H1 (cell line): ENCODE data around the gene STX11. TPM values are rescaled to one million over a fixed set of nuclear protein-coding genes. Genes with fewer than 3 reads are reported as not detected.

ENCODE experiments used
- CTCF ChIA-PET: fragments of 300-600 bp; sonication (Branson Sonifier 250); formaldehyde crosslinking; loops from one replicate; lab custom pipeline; 2021; ENCODE audit not compliant: partially characterized antibody; lab: Charles Lee
- POLR2A ChIA-PET: fragments of 300-600 bp; sonication (Branson Sonifier 250); formaldehyde crosslinking; loops from one replicate; lab custom pipeline; 2021; ENCODE audit warnings: inconsistent platforms; ENCODE audit not compliant: partially characterized antibody; lab: Charles Lee
- DNase-seq, 2 experiments: peaks; one replicate each; pipeline versions ENCODE4 v3.0.0 to v3.0.0-alpha.2; 2010 to 2022; ENCODE audit warnings: low spot score in 2 of 2, low read depth in 1 of 2, mixed read lengths in 1 of 2
- FAIRE-seq: peaks from 2 replicates; lab custom pipeline; 2011; peaks lifted over from hg19 to GRCh38; lab: Jason Lieb, UNC
- H2AFZ ChIP-seq: 2 replicates; pipeline ENCODE4 v1.8.1; 2012; ENCODE audit warnings: low read length, inconsistent platforms
- H2AK5ac ChIP-seq: 2 replicates; pipeline ENCODE4 v1.6.1; 2013; ENCODE audit warnings: low read depth, low read length
- H2BK120ac ChIP-seq: replicated peaks from 2 replicates; pipeline ENCODE3; 2013; ENCODE audit warnings: low read depth, low read length, inconsistent platforms
- H2BK12ac ChIP-seq: 2 replicates; pipeline ENCODE4 v1.6.1; 2013; ENCODE audit warnings: low read depth, low read length
- H2BK15ac ChIP-seq: 2 replicates; pipeline ENCODE4 v1.6.1; 2013; ENCODE audit warnings: low read length
- H2BK20ac ChIP-seq: 2 replicates; pipeline ENCODE4 v1.6.1; 2013; ENCODE audit warnings: low read length
- H2BK5ac ChIP-seq: 2 replicates; pipeline ENCODE4 v1.6.1; 2013; ENCODE audit warnings: low read depth, low read length
- H3K14ac ChIP-seq: 2 replicates; pipeline ENCODE4 v1.6.1; 2013; ENCODE audit warnings: inconsistent platforms; ENCODE audit not compliant: insufficient read length
- H3K18ac ChIP-seq: 2 replicates; pipeline ENCODE4 v1.6.1; 2013; ENCODE audit warnings: low read length; ENCODE audit errors: extremely low read depth
- H3K23ac ChIP-seq: 2 replicates; pipeline ENCODE4 v1.6.1; 2013; ENCODE audit warnings: inconsistent platforms; ENCODE audit not compliant: insufficient read length
- H3K23me2 ChIP-seq: 2 replicates; pipeline ENCODE4 v1.6.1; 2013; ENCODE audit warnings: low read depth, low read length
- H3K27ac ChIP-seq: 2 replicates; pipeline ENCODE4 v1.6.1; 2011; ENCODE audit warnings: low read depth, low read length, inconsistent platforms
- H3K27me3 ChIP-seq, 4 experiments: replicated peaks in 1 of 4; 1 replicate in 1 of 4; 2 replicates in 3 of 4; pipeline versions ENCODE4 v1.6.1 to v1.8.1; 2011 to 2013; ENCODE audit warnings: low read length in 3 of 4, mild to moderate bottlenecking in 3 of 4, inconsistent platforms in 2 of 4, mixed read lengths in 2 of 4, moderate library complexity in 1 of 4; ENCODE audit not compliant: control insufficient read depth in 3 of 4, insufficient read depth in 3 of 4; ENCODE audit errors: extremely low read depth in 1 of 4
- H3K36me3 ChIP-seq, 4 experiments: 2 replicates each; pipeline versions ENCODE4 v1.6.1 to v1.8.1; 2011 to 2013; ENCODE audit warnings: mild to moderate bottlenecking in 4 of 4, low read length in 3 of 4, moderate library complexity in 2 of 4, control low read depth in 1 of 4, inconsistent platforms in 1 of 4; ENCODE audit not compliant: insufficient read depth in 4 of 4, control insufficient read depth in 2 of 4
- H3K4ac ChIP-seq: replicated peaks from 2 replicates; pipeline ENCODE3; 2013; ENCODE audit warnings: low read length, low read depth, mixed read lengths, inconsistent platforms; ENCODE audit not compliant: insufficient read length
- H3K4me1 ChIP-seq, 4 experiments: replicated peaks in 1 of 4; 1 replicate in 1 of 4; 2 replicates in 3 of 4; pipeline versions ENCODE4 v1.6.1 to v1.8.1; 2011 to 2013; ENCODE audit warnings: low read length in 3 of 4, inconsistent platforms in 2 of 4, mixed read lengths in 1 of 4; ENCODE audit not compliant: insufficient read depth in 4 of 4, control insufficient read depth in 3 of 4
- H3K4me2 ChIP-seq, 2 experiments: 2 replicates each; pipeline versions ENCODE4 v1.6.1 to v1.8.1; 2011 to 2013; ENCODE audit warnings: low read depth in 2 of 2, low read length in 2 of 2, control low read depth in 1 of 2, inconsistent platforms in 1 of 2, mild to moderate bottlenecking in 1 of 2; ENCODE audit not compliant: insufficient read depth in 1 of 2
- H3K4me3 ChIP-seq, 4 experiments: fragments of 200-600, 300-600 bp in 1 of 4; sonication (generic), shearing (Covaris generic), sonication (Bioruptor Twin) in 1 of 4; 2 replicates each; pipeline versions ENCODE4 v1.5.1 to v1.8.1; 2011 to 2016; ENCODE audit warnings: low read length in 4 of 4, low read depth in 3 of 4, control low read depth in 2 of 4, inconsistent platforms in 2 of 4, mild to moderate bottlenecking in 2 of 4, mixed read lengths in 1 of 4, moderate library complexity in 1 of 4; ENCODE audit not compliant: insufficient read depth in 2 of 4; ENCODE audit errors: extremely low read depth in 1 of 4
- H3K56ac ChIP-seq: replicated peaks from 2 replicates; pipeline ENCODE3; 2013; ENCODE audit warnings: low read depth, mild to moderate bottlenecking, mixed read lengths, low read length, inconsistent platforms; ENCODE audit not compliant: insufficient read length
- H3K79me1 ChIP-seq: 2 replicates; pipeline ENCODE4 v1.6.1; 2013; ENCODE audit warnings: low read depth, low read length, control low read depth
- H3K79me2 ChIP-seq, 2 experiments: 2 replicates each; pipeline versions ENCODE4 v1.6.1 to v1.8.1; 2012 to 2013; ENCODE audit warnings: low read length in 2 of 2, mild to moderate bottlenecking in 2 of 2, inconsistent platforms in 1 of 2; ENCODE audit not compliant: insufficient read depth in 2 of 2, control insufficient read depth in 1 of 2
- H3K9ac ChIP-seq, 4 experiments: replicated peaks in 1 of 4; 1 replicate in 1 of 4; 2 replicates in 3 of 4; pipeline versions ENCODE4 v1.6.1 to v1.8.1; 2011 to 2013; ENCODE audit warnings: low read depth in 3 of 4, low read length in 3 of 4, control low read depth in 2 of 4, mild to moderate bottlenecking in 2 of 4, moderate library complexity in 2 of 4, inconsistent platforms in 1 of 4; ENCODE audit errors: extremely low read depth in 1 of 4
- H3K9me3 ChIP-seq, 2 experiments: 2 replicates each; pipeline versions ENCODE4 v1.6.1 to v1.8.1; 2012 to 2013; ENCODE audit warnings: mild to moderate bottlenecking in 2 of 2, moderate library complexity in 2 of 2, control low read depth in 1 of 2, inconsistent platforms in 1 of 2, low read depth in 1 of 2, low read length in 1 of 2, mixed read lengths in 1 of 2; ENCODE audit not compliant: insufficient read depth in 2 of 2
- H4K20me1 ChIP-seq, 2 experiments: replicated peaks in 1 of 2; 2 replicates each; pipeline versions ENCODE3 to v1.8.1; 2011 to 2013; ENCODE audit warnings: inconsistent platforms in 2 of 2, low read length in 2 of 2, mild to moderate bottlenecking in 1 of 2; ENCODE audit not compliant: insufficient read depth in 2 of 2, control insufficient read depth in 1 of 2
- H4K5ac ChIP-seq: 2 replicates; pipeline ENCODE4 v1.6.1; 2013; ENCODE audit warnings: low read length, low read depth, mixed read lengths, inconsistent platforms; ENCODE audit not compliant: insufficient read length
- H4K8ac ChIP-seq: 2 replicates; pipeline ENCODE4 v1.8.0; 2013; ENCODE audit warnings: mild to moderate bottlenecking, moderate library complexity, low read length, inconsistent platforms; ENCODE audit not compliant: insufficient read depth; ENCODE audit errors: extremely low read depth
- H4K91ac ChIP-seq: replicated peaks from 2 replicates; pipeline ENCODE3; 2013; ENCODE audit warnings: low read length, mixed read lengths, inconsistent platforms; ENCODE audit not compliant: insufficient read length
- BRCA1 ChIP-seq: IDR thresholded peaks from 2 replicates; pipeline ENCODE4 v1.6.1; 2012; ENCODE audit warnings: low read depth, low read length, improper control_type of control experiment
- CHD1 ChIP-seq: IDR thresholded peaks from 2 replicates; pipeline ENCODE4 v1.6.1; 2012; ENCODE audit warnings: low read depth, low read length, improper control_type of control experiment
- CTBP2 ChIP-seq: IDR thresholded peaks from 2 replicates; pipeline ENCODE4 v1.7.0; 2011; ENCODE audit warnings: borderline replicate concordance, mild to moderate bottlenecking, moderate library complexity, mixed read lengths, low read length; ENCODE audit not compliant: insufficient read depth, insufficient read length
- EGR1 ChIP-seq: IDR thresholded peaks from 2 replicates; pipeline ENCODE4 v1.6.1; 2011; ENCODE audit warnings: low read depth, low read length, borderline replicate concordance
- JUN ChIP-seq: IDR thresholded peaks from 2 replicates; pipeline ENCODE4 v1.6.1; 2011; ENCODE audit warnings: low read depth, mild to moderate bottlenecking, improper control_type of control experiment, low read length
- KDM5A ChIP-seq: fragments of 200-600 bp; IDR thresholded peaks from 2 replicates; pipeline ENCODE4 v1.7.1; 2012; ENCODE audit warnings: mild to moderate bottlenecking, low read length, inconsistent platforms, mixed read lengths
- POLR2AphosphoS5 ChIP-seq: IDR thresholded peaks from 2 replicates; pipeline ENCODE4 v1.6.1; 2011; ENCODE audit warnings: low read depth, low read length
- RBBP5 ChIP-seq: IDR thresholded peaks from 2 replicates; pipeline ENCODE4 v1.7.1; 2012; ENCODE audit warnings: low read depth, mild to moderate bottlenecking, inconsistent platforms, low read length, moderate library complexity, borderline replicate concordance
- SAP30 ChIP-seq: fragments of 300-600 bp; sonication (generic); IDR thresholded peaks from 2 replicates; pipeline ENCODE4 v1.7.1; 2012; ENCODE audit warnings: low read length, moderate library complexity, mild to moderate bottlenecking, inconsistent platforms; ENCODE audit not compliant: insufficient read depth, insufficient replicate concordance
- YY1 ChIP-seq: IDR thresholded peaks from 2 replicates; pipeline ENCODE4 v1.6.1; 2011; ENCODE audit warnings: low read depth, mild to moderate bottlenecking, low read length
- polyA plus RNA-seq, 7 experiments: library from polyadenylated mRNA; depleted of rRNA in 3 of 7; stranded (reverse) in 5 of 7; unstranded in 2 of 7; fragments of >200 nt in 5 of 7; fragments of 200-250 nt in 2 of 7; gene quantifications; 1 replicate in 5 of 7; 2 replicates in 1 of 7; 4 replicates in 1 of 7; pipeline versions ENCODE4 v1.2.1 to v1.2.3, GENCODE V29; 2011 to 2013; ENCODE audit warnings: missing spikeins in 2 of 7, mixed read lengths in 2 of 7
- total RNA-seq: library from RNA; stranded (reverse); fragmentation: NEBNext Ultra II Directional; extraction: Animal tissue kit (Norgen Biotek cat#: 25700); gene quantifications from 2 replicates; pipeline ENCODE4 v1.2.1, GENCODE V29; 2021
- TF ChIP-seq, protein P1 (sequence below), 3 experiments: IDR thresholded peaks; 1 replicate in 2 of 3; 2 replicates in 1 of 3; pipeline versions ENCODE4 v1.5.1 to v1.6.1; 2011; ENCODE audit warnings: low read length in 3 of 3, mild to moderate bottlenecking in 3 of 3, inconsistent platforms in 2 of 3, low read depth in 1 of 3, moderate library complexity in 1 of 3; ENCODE audit not compliant: insufficient read depth in 1 of 3; ENCODE audit errors: control extremely low read depth in 1 of 3

STX11 gene
- total and polyA plus RNA-seq, 2 of the 8 experiments (the other 6 are each of a cell fraction or from before 2014, with no cell fraction given) = 0.15 to 0.34 TPM

DNA sequence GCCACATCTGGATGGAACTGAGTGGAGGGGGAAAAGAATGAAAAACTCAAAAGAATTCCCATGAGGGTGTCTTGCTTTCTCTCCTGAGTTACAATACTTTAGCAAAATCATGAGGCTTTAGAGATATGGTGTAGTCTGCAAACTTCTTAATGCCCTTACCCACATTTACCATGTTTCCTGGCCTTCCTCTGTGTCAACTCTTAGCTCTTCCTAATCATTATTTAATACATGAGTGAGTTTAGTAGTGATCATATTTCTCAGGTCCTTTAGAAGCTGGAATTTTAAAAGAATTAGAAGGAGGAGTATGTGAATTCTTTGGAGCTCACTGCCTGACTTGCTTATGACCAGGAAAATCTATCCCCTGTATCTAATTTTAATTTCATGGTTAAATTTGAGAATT is 39.0 kb downstream of the STX11 start:
- no peaks in the 10 kb centered on the region for H3K36me3 ChIP-seq
- no peak overlapping the region for H4K91ac ChIP-seq
- H2AK5ac ChIP-seq = no peak overlapping the region
- DNase-seq (no peak), FAIRE-seq (no peak)
- H3K9me3 ChIP-seq = no peaks in the 10 kb centered on the region
- H3K4ac ChIP-seq = no peak overlapping the region
- H4K5ac ChIP-seq = no peak overlapping the region
- no peak overlapping the region for H3K56ac ChIP-seq
- no peak overlapping the region for H3K9ac ChIP-seq
- H3K4me2 ChIP-seq = no peak overlapping the region
- H3K4me1 ChIP-seq = no peaks in the 10 kb centered on the region
- H4K8ac ChIP-seq = no peak overlapping the region
- H3K79me1 ChIP-seq = no peaks in the 10 kb centered on the region
- H2BK5ac ChIP-seq = no peak overlapping the region
- H3K27ac ChIP-seq = no peak overlapping the region
- H2BK20ac ChIP-seq = no peak overlapping the region
- H3K23me2 ChIP-seq = no peaks in the 10 kb centered on the region; the same call in 1 of the 2 replicates
- no peak overlapping the region for H3K23ac ChIP-seq
- H2BK12ac ChIP-seq = no peak overlapping the region
- no peak overlapping the region for H2BK15ac ChIP-seq
- no peaks in the 10 kb centered on the region for H4K20me1 ChIP-seq
- no peak overlapping the region for H3K14ac ChIP-seq
- H2BK120ac ChIP-seq = no peak overlapping the region
- H2AFZ ChIP-seq = no peak overlapping the region
- ChIA-PET CTCF (no interaction called here), POLR2A (no interaction called here)
- H3K79me2 ChIP-seq = no peaks in the 10 kb centered on the region
- H3K4me3 ChIP-seq = no peak overlapping the region
- H3K27me3 ChIP-seq = no peaks in the 10 kb centered on the region
- H3K18ac ChIP-seq = no peak overlapping the region
- TF ChIP-seq BRCA1 (no peak), KDM5A (no peak), JUN (no peak), EGR1 (no peak), RBBP5 (no peak), YY1 (no peak), CTBP2 (no peak), POLR2AphosphoS5 (no peak), CHD1 (no peak), SAP30 (no peak)
- TF ChIP-seq, protein P1, sequence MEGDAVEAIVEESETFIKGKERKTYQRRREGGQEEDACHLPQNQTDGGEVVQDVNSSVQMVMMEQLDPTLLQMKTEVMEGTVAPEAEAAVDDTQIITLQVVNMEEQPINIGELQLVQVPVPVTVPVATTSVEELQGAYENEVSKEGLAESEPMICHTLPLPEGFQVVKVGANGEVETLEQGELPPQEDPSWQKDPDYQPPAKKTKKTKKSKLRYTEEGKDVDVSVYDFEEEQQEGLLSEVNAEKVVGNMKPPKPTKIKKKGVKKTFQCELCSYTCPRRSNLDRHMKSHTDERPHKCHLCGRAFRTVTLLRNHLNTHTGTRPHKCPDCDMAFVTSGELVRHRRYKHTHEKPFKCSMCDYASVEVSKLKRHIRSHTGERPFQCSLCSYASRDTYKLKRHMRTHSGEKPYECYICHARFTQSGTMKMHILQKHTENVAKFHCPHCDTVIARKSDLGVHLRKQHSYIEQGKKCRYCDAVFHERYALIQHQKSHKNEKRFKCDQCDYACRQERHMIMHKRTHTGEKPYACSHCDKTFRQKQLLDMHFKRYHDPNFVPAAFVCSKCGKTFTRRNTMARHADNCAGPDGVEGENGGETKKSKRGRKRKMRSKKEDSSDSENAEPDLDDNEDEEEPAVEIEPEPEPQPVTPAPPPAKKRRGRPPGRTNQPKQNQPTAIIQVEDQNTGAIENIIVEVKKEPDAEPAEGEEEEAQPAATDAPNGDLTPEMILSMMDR (IDR thresholded peaks at IDR 0.05; ENCODE audit: control extremely low read depth in 1 of 3, insufficient read depth in 1 of 3, low read depth in 1 of 3, low read length in 3 of 3) = no peak
